Calu3 (cell line): ENCODE measurements around the gene TMEM238L. TPM values are rescaled to one million over a fixed set of nuclear protein-coding genes. Genes with fewer than 3 reads are reported as not detected.

Experiments used
- BruUV-seq: library from RNA; stranded (reverse); fragments of 400-500 nt; replicated peaks from 2 replicates; lab custom pipeline; 2021; lab: Mats Ljungman, UMichigan
- CTCF ChIA-PET: fragments of 300-600 bp; sonication (Branson Sonifier 250); formaldehyde crosslinking; loops from one replicate; lab custom pipeline; 2022; ENCODE audit warnings: antibody characterized with exemption; lab: Charles Lee
- DNase-seq: peaks from one replicate; pipeline ENCODE4 v3.0.0; 2022
- H3K27ac Mint-ChIP-seq: one replicate; pipeline ENCODE4 v1.8.0; 2022; ENCODE audit warnings: mixed read lengths; ENCODE audit not compliant: unreplicated experiment
- H3K27me3 Mint-ChIP-seq: one replicate; pipeline ENCODE4 v1.8.0; 2022; ENCODE audit warnings: mixed read lengths; ENCODE audit not compliant: unreplicated experiment
- H3K36me3 Mint-ChIP-seq: one replicate; pipeline ENCODE4 v1.8.0; 2022; ENCODE audit warnings: mild to moderate bottlenecking, moderate library complexity, mixed read lengths; ENCODE audit not compliant: insufficient read depth, unreplicated experiment
- H3K4me1 Mint-ChIP-seq: one replicate; pipeline ENCODE4 v1.8.0; 2022; ENCODE audit warnings: mild to moderate bottlenecking, low read depth, mixed read lengths; ENCODE audit not compliant: unreplicated experiment
- H3K4me3 Mint-ChIP-seq: one replicate; pipeline ENCODE4 v1.8.0; 2022; ENCODE audit warnings: mild to moderate bottlenecking, low read depth, moderate library complexity, mixed read lengths; ENCODE audit not compliant: unreplicated experiment
- H3K9me3 Mint-ChIP-seq: one replicate; pipeline ENCODE4 v1.8.0; 2022; ENCODE audit warnings: low read depth, mixed read lengths; ENCODE audit not compliant: unreplicated experiment
- intact Hi-C: fragments of 100-400 bp; cut with micrococcal nuclease; formaldehyde crosslinking; loops from one replicate; pipeline ENCODE4 v1.10.0; 2022; ENCODE audit not compliant: unreplicated experiment
- total RNA-seq: library from RNA; stranded (reverse); gene quantifications from 2 replicates; pipeline ENCODE4 v1.2.3, GENCODE V29; 2022
- TF ChIP-seq, protein P1 (sequence below): fragments of 200-600 bp; IDR thresholded peaks from one replicate; pipeline ENCODE4 v1.8.0; 2022; ENCODE audit warnings: antibody characterized with exemption; ENCODE audit not compliant: unreplicated experiment

Gene TMEM238L
- total RNA-seq, 1 experiment from 2014 or later = not detected

DNA sequence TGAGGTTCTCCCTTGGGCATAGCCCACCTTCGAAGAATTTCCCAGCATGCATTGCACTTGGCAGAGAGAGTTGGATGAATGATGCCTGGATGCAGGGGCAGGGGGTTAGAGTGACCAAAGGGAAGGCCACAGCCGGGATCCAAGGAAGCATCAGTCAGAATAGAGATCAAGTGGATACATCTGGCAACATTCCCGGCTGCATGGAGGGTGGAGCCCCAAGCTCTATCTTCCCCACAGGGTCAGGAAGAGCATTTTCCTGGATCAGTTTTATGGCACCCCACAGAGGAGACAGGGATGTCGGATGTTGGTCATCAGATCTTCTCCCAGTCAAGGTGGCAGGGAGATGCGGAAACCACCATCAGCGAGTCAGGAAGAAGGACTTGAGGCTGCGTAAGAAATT is 21.0 kb upstream of the TMEM238L start:
- Mint-ChIP-seq H3K27ac (no peak overlapping the region), H3K36me3 (no peaks in the 10 kb centered on the region), H3K4me1 (no peaks in the 10 kb centered on the region), H3K27me3 (no peaks in the 10 kb centered on the region), H3K4me3 (no peak overlapping the region), H3K9me3 (no peaks in the 10 kb centered on the region)
- CTCF ChIA-PET = no interaction called here
- intact Hi-C loops = no loop called here
- no TSS peak for BruUV-seq
- DNase-seq = no peak
- TF ChIP-seq, protein P1, sequence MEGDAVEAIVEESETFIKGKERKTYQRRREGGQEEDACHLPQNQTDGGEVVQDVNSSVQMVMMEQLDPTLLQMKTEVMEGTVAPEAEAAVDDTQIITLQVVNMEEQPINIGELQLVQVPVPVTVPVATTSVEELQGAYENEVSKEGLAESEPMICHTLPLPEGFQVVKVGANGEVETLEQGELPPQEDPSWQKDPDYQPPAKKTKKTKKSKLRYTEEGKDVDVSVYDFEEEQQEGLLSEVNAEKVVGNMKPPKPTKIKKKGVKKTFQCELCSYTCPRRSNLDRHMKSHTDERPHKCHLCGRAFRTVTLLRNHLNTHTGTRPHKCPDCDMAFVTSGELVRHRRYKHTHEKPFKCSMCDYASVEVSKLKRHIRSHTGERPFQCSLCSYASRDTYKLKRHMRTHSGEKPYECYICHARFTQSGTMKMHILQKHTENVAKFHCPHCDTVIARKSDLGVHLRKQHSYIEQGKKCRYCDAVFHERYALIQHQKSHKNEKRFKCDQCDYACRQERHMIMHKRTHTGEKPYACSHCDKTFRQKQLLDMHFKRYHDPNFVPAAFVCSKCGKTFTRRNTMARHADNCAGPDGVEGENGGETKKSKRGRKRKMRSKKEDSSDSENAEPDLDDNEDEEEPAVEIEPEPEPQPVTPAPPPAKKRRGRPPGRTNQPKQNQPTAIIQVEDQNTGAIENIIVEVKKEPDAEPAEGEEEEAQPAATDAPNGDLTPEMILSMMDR = no peak

DNA sequence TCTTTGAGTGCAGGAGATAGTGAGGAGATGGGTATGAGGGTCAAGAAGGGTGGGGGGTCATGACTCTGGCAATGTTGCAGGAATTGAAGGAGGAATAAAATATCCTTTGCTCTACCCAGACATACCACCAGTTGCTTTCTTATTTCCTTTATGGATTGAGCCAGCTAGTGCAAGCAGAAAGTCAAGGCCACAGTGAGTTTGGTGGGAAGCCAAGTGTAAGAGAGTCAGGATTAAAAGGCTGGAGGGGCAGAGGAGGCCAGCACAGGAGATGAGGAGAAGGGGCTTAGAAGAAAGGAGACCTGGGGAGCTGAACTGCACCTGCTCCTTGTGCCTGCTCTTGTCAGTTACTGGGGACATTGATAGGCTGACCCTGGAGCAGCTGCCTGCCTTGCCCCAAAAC is 17.9 kb upstream of the TMEM238L start:
- Mint-ChIP-seq H3K4me1 (no peaks in the 10 kb centered on the region), H3K27me3 (no peaks in the 10 kb centered on the region), H3K4me3 (no peak overlapping the region), H3K36me3 (no peaks in the 10 kb centered on the region), H3K27ac (no peak overlapping the region), H3K9me3 (no peaks in the 10 kb centered on the region)
- CTCF ChIA-PET = interaction anchor here (0.9 kb wide), 1 partner anchor 43 kb away, joined by 3 read pairs; no protein-coding TSS in a partner anchor
- TF ChIP-seq, protein P1 = no peak
- no peak for DNase-seq
- intact Hi-C loops = no loop called here
- no TSS peak for BruUV-seq

DNA sequence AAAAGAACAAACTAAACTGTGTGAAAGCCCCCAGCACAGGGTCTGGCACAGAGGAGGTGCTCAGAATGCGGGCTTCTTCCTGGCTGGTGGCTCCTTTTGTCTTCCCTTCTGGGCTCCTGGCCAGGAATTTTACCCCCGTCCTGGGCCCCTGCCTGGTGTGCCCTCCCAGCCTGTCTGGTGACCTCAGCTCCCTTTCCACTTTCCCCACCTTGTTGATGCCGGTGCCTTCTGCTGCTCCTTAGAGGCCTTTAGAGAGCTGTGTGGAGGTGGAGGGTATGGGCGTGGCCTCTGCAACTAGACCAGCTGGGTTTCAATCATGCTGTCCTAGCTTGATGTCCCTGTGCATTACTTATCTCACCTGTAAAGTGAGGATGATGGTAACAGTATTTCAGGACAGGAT is 17.2 kb upstream of the TMEM238L start:
- BruUV-seq = no TSS peak
- no peak for DNase-seq
- no peaks in the 10 kb centered on the region for H3K4me1 Mint-ChIP-seq
- no peaks in the 10 kb centered on the region for H3K9me3 Mint-ChIP-seq
- H3K36me3 Mint-ChIP-seq = no peaks in the 10 kb centered on the region
- CTCF ChIA-PET = no interaction called here
- intact Hi-C loops = no loop called here
- no peak overlapping the region for H3K27ac Mint-ChIP-seq
- TF ChIP-seq, protein P1 = no peak
- no peak overlapping the region for H3K4me3 Mint-ChIP-seq
- H3K27me3 Mint-ChIP-seq = no peaks in the 10 kb centered on the region

DNA sequence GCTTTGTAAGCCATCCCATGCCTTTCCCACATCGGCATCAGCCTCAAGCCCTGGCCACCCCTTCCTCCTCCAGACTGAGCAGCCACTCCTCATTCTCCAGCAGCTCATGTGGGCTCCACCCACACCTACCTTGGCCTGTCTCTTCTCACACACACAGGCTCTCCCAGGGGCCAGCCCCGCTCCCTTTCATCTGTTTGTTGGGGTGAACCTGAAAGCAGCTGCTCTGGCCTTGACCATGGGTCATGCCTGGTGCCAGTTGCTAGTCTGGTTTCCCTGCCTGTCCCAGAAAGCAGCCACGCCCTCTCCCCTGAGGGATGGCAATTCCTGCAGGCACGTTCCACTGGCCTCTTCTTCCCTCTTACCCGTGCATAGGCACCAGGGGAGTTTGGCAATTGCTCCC is 11.4 kb upstream of the TMEM238L start:
- no peaks in the 10 kb centered on the region for H3K4me1 Mint-ChIP-seq
- intact Hi-C loops = no loop called here
- H3K27ac Mint-ChIP-seq = no peak overlapping the region
- peaks cover 4% of the 10 kb centered on the region for H3K9me3 Mint-ChIP-seq
- no peak for DNase-seq
- BruUV-seq = no TSS peak
- H3K4me3 Mint-ChIP-seq = no peak overlapping the region
- no peaks in the 10 kb centered on the region for H3K36me3 Mint-ChIP-seq
- CTCF ChIA-PET = no interaction called here
- TF ChIP-seq, protein P1 = no peak
- H3K27me3 Mint-ChIP-seq = peaks cover 5% of the 10 kb centered on the region
